ENCODE results near the gene PTPRM.
"Not testable (repeated sequence)": the region's sequence is repeated elsewhere in the genome, so short reads cannot be mapped to it uniquely, and the experiment has no call there.

Gene PTPRM

DNA sequence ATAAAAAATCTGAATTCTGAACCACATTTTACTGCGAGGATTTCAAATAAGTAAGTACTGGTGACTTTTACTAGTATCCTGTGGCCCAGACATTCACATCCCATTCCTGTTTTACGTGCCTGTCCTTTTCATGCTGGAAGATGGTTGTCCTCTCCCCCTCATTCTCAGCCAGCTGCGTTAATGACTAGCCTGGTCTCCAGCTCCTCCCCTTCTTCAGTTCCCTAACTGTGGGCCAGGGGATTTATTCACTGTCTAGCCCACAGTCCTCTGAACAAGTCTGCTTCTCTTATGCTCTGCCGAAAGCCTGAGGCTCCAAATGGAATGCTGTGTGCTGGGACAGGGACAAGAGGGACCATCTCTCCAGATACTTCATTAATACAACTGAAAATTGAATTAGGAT is 373.9 kb downstream of the PTPRM start:
- H3K36me3 ChIP-seq (ENCODE audit: insufficient read depth, low read length), result no peaks in the 10 kb centered on the region
- no peak overlapping the region for H3K9ac ChIP-seq (ENCODE audit: low read depth, low read length)
- H3K9me3 ChIP-seq (ENCODE audit: control insufficient read depth, insufficient read depth, low read length), result no peaks in the 10 kb centered on the region; the same call in 1 of the 2 replicates
- H3K4me1 ChIP-seq (ENCODE audit: insufficient read depth, low read length), result peaks cover 5% of the 10 kb centered on the region; the same call in 1 of the 2 replicates

DNA sequence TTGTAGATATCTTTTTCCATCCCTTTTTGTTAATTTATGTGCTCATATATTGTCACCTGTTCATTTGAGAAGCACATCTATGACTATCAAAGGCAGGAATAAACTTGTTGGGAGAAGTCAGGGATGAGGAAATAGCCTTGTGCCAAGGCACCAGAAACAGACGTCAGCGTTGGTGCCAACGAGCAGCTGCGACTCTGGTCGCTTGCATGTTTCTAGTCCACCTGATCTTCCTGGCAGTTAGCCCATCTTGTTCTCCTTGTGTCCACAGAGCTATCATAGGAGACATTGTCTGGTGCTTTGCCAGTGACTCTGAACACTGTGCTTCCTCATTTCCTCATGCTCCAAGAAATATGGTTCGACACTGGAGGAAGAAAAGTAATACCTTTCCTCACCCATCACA is 374.4 kb downstream of the PTPRM start:
- Histone ChIP-seq H3K4me1 (ENCODE audit: insufficient read depth, low read length) (peaks cover 10% of the 10 kb centered on the region; the same call in 1 of the 2 replicates), H3K9me3 (ENCODE audit: control insufficient read depth, insufficient read depth, low read length) (no peaks in the 10 kb centered on the region; the same call in 1 of the 2 replicates), H3K9ac (ENCODE audit: low read depth, low read length) (no peak overlapping the region), H3K36me3 (ENCODE audit: insufficient read depth, low read length) (no peaks in the 10 kb centered on the region)

DNA sequence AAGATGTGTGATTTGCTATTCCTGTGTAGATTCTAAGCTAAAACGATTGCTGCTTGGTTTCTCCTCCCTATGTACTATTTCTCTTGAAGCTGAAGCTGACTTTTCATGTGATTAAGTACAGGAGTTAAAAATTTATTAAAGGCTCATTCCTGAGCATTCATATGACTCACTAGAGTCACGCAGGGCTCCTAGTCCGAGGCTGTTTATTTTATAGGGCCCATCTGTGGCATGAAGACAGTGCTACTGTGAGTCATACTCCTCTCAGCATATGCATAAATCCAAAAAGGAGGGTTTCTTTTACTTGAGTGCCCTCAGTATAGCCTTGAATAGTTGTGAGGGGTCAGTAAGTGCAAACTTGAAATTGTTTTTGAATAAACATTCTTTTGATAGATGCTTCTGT is 378.8 kb downstream of the PTPRM start:
- H3K36me3 ChIP-seq (ENCODE audit: insufficient read depth, low read length), result no peaks in the 10 kb centered on the region
- no peaks in the 10 kb centered on the region for H3K9me3 ChIP-seq (ENCODE audit: control insufficient read depth, insufficient read depth, low read length)
- no peak overlapping the region for H3K9ac ChIP-seq (ENCODE audit: low read depth, low read length)
- peaks cover 17% of the 10 kb centered on the region; the same call in 1 of the 2 replicates for H3K4me1 ChIP-seq (ENCODE audit: insufficient read depth, low read length)

DNA sequence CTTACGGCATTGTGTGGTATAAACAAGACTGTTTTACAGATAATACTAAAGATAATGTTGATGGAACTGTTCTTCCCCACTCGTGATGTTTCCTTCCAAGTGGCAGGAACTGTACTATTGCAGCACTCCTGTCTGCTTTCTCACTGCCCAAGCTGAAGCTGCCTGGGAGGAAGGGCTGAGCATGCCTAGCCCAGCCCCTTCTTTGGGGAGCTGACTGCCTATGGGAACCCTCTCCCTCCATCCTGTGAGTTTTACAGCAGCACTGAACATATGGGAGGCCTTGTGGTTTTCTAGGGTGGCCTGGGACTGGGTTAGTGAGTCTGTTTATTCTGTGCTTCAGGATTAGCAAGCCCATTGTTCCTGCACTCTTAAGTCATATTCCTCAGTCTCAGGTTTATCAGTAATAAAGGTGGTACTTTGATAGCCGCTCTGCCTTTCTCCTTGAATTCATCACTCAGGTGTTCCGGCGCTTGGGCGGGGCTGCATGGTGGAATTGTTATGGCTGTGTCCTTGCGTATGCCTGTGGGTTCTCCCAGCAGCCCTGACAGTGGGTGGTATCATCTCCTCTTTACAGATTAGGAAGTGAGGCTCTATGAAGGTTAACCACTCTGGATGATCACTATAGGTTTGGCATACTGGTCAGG is 379.7 kb downstream of the PTPRM start:
- H3K9me3 ChIP-seq (ENCODE audit: control insufficient read depth, insufficient read depth, low read length), result no peaks in the 10 kb centered on the region
- H3K36me3 ChIP-seq (ENCODE audit: insufficient read depth, low read length), result no peaks in the 10 kb centered on the region
- H3K9ac ChIP-seq (ENCODE audit: low read depth, low read length), result no peak overlapping the region
- peaks cover 17% of the 10 kb centered on the region; the same call in 1 of the 2 replicates for H3K4me1 ChIP-seq (ENCODE audit: insufficient read depth, low read length)

DNA sequence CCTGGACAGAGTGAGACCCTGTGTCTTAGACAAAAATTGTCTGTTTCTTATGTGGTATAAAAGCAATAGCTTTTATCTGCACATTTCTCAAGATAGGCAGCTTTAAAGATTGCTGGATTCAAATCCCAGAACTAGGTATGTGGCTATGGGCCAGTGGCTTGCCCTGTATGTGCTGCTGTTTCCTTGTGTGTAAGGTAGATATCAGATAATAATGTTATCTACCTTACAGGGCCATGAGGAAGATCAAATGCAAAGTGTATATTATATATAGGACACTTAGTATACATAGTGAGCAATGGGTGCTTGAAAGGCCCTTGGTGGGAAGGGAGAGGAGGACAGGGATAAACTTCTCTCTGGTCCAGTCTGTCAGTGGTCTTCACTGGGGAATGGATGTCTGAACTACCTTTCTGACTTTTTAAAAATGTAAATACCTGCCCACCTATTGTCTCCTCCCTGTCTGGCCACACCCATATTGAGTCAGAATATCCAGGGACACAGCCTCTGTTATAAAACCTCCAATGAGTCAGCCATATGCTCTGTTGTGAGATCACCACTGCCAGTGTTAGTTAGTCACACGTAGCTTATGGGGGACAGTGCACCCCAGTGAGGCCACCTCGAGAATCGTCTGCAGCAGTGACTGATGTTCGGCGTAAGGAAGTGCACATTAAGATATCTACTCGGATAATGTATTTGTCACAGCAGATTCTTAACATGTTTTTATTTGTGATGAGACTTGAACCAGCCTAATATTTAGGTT is 383.4 kb downstream of the PTPRM start:
- no peak overlapping the region for H3K9ac ChIP-seq (ENCODE audit: low read depth, low read length)
- H3K4me1 ChIP-seq (ENCODE audit: insufficient read depth, low read length), result peaks cover 16% of the 10 kb centered on the region; the same call in 1 of the 2 replicates
- no peaks in the 10 kb centered on the region for H3K36me3 ChIP-seq (ENCODE audit: insufficient read depth, low read length)
- H3K9me3 ChIP-seq (ENCODE audit: control insufficient read depth, insufficient read depth, low read length), result no peaks in the 10 kb centered on the region

DNA sequence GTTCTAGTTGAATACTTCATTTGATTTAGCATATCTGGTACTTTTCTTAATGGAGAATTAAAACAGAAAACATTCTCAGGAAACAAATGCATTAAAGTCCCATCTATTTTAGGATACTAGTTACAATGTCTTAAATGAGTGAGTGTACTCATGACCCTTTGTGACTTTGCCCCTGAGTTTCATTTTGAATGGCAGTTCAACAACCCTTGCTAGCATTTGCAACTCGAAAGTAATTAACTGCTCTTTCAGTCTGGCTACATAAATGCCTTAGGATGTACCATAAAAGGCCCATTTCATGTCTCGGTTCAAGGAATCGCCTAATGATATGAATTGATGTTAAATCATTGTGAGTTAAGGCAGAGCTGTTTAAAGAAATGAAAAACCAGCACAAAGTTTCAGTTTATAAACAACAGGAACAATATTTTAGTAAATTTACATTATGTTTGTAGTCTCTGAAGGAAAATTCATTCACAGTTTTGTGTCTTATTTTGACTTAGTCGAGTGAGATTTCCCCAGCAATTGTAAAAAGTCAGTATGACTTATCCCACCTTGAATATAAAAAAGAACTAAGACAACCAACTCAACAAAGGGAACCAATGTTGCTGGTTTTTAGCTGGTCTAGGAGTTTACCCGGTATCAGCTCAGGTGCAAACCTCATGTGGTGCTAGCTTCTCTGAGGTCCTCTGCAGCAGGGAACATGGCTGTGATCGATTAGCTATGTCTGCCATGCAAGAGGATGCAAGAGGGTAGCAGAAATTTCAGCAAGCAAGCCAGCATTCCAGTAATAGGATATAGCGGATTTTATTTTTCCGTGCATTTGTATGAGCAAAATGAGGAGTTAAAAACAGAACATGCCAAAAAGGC is 386.2 kb downstream of the PTPRM start:
- no peaks in the 10 kb centered on the region for H3K36me3 ChIP-seq (ENCODE audit: insufficient read depth, low read length)
- no peaks in the 10 kb centered on the region; the same call in 1 of the 2 replicates for H3K4me1 ChIP-seq (ENCODE audit: insufficient read depth, low read length)
- H3K9ac ChIP-seq (ENCODE audit: low read depth, low read length), result no peak overlapping the region
- H3K9me3 ChIP-seq (ENCODE audit: control insufficient read depth, insufficient read depth, low read length), result no peaks in the 10 kb centered on the region

DNA sequence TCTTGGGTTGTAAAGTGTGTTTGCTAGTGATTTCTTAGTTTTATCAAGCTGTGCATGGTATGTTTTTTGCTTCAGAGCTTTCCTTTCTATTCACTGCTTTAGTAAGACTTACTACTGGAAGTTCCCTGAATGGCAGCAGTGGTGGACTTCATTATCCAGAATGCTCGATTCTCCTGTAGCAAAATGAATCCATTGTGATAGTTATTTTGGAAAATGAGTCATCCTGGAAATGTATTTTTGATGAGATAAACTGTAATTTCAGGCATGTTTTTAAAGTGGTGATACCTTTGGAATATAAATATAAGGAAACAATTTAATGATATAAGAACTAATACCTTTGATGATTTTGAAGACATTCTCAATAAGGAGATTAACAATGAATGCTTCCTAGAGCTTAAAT is 387.1 kb downstream of the PTPRM start:
- no peaks in the 10 kb centered on the region; the same call in 1 of the 2 replicates for H3K4me1 ChIP-seq (ENCODE audit: insufficient read depth, low read length)
- H3K9ac ChIP-seq (ENCODE audit: low read depth, low read length), result no peak overlapping the region
- H3K36me3 ChIP-seq (ENCODE audit: insufficient read depth, low read length), result no peaks in the 10 kb centered on the region
- no peaks in the 10 kb centered on the region for H3K9me3 ChIP-seq (ENCODE audit: control insufficient read depth, insufficient read depth, low read length)

DNA sequence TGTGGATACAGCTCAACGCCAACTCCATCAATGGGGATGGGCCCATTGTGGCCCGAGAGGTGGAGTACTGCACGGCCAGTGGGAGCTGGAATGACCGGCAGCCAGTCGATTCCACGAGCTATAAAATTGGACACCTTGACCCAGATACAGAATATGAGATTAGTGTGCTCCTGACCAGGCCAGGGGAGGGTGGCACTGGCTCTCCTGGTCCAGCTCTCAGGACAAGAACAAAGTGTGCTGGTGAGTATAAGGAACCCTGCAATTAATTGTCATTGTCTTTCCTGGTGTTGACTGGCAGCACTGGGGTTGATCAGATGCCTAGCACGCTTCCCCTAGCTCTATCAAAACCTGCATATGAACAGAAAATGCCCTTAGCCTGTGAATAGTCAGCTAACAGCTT is 388.1 kb downstream of the PTPRM start:
- H3K36me3 ChIP-seq (ENCODE audit: insufficient read depth, low read length), result no peaks in the 10 kb centered on the region
- H3K4me1 ChIP-seq (ENCODE audit: insufficient read depth, low read length), result no peaks in the 10 kb centered on the region; the same call in 1 of the 2 replicates
- H3K9me3 ChIP-seq (ENCODE audit: control insufficient read depth, insufficient read depth, low read length), result no peaks in the 10 kb centered on the region
- H3K9ac ChIP-seq (ENCODE audit: low read depth, low read length), result no peak overlapping the region

DNA sequence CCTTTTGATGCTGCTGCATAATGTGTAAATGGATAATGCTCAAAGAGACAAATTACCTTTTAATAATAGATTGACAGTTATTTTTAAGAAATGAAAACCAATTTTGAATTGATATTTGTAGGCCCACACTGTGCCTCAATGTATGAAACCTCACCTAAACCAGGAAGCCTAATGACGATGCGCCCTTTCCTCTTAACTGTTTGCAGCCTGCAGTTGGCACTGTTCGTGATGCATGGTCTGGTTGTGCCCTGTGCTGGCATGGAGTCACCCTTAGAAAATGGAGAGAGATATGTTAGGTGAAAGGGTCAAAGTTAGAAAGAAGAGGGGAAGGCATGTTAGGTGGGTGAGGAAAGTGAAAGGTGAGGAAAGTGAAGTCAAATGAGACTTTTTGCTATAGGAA is 390.2 kb downstream of the PTPRM start:
- H3K4me1 ChIP-seq (ENCODE audit: insufficient read depth, low read length), result no peaks in the 10 kb centered on the region; the same call in 1 of the 2 replicates
- H3K9me3 ChIP-seq (ENCODE audit: control insufficient read depth, insufficient read depth, low read length), result no peaks in the 10 kb centered on the region
- H3K9ac ChIP-seq (ENCODE audit: low read depth, low read length), result no peak overlapping the region
- no peaks in the 10 kb centered on the region for H3K36me3 ChIP-seq (ENCODE audit: insufficient read depth, low read length)

DNA sequence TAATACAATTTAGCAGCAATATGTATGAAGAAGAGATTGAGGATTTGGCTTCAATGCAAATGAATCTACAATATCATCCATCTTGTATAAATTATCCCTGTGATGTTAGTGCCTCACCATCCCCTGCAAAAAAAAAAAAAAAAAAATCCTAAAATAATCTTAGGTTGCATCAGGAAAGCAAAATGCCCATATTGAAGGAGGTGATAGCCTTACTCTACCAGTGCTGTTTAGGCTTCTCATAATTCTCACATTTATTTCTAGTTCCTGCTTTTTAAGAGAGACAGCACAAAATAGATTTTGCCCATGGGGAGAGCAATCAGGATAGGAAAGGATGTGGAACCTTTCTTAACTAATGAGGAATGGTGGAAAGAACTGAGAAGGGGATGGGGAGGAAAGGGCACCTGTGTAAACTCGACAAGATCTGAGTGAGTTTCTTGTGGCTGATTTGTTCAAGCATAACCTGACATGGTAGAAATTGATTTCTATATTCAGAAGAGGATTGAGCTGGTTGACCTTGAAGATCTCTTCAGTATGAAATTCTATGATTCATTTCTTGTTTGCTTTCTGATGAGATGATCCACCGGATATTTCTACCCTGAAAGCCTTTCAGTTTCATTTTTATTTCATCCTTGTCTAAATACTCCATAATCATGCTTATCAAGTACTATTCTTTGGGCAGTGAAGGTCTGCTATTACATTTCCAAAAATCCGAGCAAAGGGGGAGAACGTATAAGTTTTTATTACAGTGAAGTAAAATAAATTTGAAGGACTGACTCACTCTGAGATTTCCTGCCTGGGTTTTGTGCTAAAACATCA is 391.2 kb downstream of the PTPRM start:
- Histone ChIP-seq H3K4me1 (ENCODE audit: insufficient read depth, low read length) (no peaks in the 10 kb centered on the region; the same call in 1 of the 2 replicates), H3K9me3 (ENCODE audit: control insufficient read depth, insufficient read depth, low read length) (no peaks in the 10 kb centered on the region), H3K9ac (ENCODE audit: low read depth, low read length) (no peak overlapping the region), H3K36me3 (ENCODE audit: insufficient read depth, low read length) (no peaks in the 10 kb centered on the region)

DNA sequence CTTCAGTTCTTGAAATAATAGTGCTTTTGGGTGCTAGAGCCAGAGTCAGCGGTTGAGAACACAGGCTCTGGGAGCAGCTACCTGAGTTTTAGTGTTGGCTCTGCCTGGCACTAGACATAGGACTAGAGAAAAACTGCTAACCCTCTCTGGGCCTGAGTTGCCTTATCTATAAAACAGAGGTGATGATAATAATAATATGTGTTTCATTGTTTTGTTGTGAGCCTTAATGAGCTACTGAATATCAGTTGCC is 391.7 kb downstream of the PTPRM start:
- no peaks in the 10 kb centered on the region; the same call in 1 of the 2 replicates for H3K4me1 ChIP-seq (ENCODE audit: insufficient read depth, low read length)
- H3K9me3 ChIP-seq (ENCODE audit: control insufficient read depth, insufficient read depth, low read length), result no peaks in the 10 kb centered on the region
- H3K36me3 ChIP-seq (ENCODE audit: insufficient read depth, low read length), result no peaks in the 10 kb centered on the region
- no peak overlapping the region for H3K9ac ChIP-seq (ENCODE audit: low read depth, low read length)

DNA sequence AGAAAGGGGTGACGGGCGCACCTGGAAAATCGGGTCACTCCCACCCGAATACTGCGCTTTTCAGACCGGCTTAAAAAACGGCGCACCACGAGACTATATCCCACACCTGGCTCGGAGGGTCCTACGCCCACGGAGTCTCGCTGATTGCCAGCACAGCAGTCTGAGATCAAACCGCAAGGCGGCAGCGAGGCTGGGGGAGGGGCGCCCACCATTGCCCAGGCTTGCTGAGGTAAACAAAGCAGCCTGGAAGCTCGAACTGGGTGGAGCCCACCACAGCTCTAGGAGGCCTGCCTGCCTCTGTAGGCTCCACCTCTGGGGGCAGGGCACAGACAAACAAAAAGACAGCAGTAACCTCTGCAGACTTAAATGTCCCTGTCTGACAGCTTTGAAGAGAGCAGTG is 399.6 kb downstream of the PTPRM start:
- not testable (repeated sequence) for H3K9me3 ChIP-seq (ENCODE audit: control insufficient read depth, insufficient read depth, low read length); H3K36me3 ChIP-seq (ENCODE audit: insufficient read depth, low read length); H3K9ac ChIP-seq (ENCODE audit: low read depth, low read length); H3K4me1 ChIP-seq (ENCODE audit: insufficient read depth, low read length)

DNA sequence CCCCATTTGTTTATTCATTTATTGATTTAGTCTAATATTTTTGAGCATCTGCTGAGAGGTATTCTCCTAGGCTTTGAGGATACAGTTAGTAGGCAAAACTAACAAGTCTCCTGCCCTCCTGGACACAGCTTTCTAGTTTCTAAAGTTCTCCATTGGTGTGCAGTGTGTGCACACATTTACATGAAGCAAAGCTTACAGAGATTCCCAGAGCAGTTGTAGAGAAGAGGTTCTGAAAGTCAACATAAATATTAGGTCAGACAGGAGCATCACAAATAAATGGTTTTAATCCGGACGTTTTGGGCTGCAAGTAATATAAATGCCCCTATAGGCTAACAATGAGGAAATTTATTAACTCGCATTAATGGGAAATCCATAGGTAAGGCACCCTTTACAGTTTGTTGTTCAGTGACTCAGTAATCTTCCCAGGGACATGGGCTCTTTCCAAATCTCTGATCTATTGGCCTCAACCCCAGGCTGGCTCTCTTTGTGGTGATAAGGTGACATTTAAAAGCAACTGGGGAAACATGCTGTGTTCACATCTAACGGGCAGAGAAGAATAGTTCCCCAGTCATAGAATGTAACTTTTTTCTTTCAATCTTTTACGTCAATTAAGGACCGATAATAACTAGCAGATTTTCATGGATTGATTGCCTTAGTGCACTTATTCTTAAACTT is 407.2 kb downstream of the PTPRM start:
- no peaks in the 10 kb centered on the region for H3K4me1 ChIP-seq (ENCODE audit: insufficient read depth, low read length)
- no peak overlapping the region for H3K9ac ChIP-seq (ENCODE audit: low read depth, low read length)
- H3K9me3 ChIP-seq (ENCODE audit: control insufficient read depth, insufficient read depth, low read length), result no peaks in the 10 kb centered on the region
- no peaks in the 10 kb centered on the region for H3K36me3 ChIP-seq (ENCODE audit: insufficient read depth, low read length)

Measured in ES-I3 (cell line).